GM10266 (cell line): ENCODE data around the gene LTBP1.

Experiments
- DNase-seq: peaks from one replicate; pipeline ENCODE4 v3.0.0; 2012; ENCODE audit errors: extremely low spot score
- CTCF ChIP-seq: IDR thresholded peaks from 2 replicates; pipeline ENCODE4 v1.5.1; 2012; ENCODE audit warnings: mild to moderate bottlenecking, low read depth; ENCODE audit not compliant: control insufficient read depth, insufficient read depth; ENCODE audit errors: missing control alignments

Gene LTBP1

GRCh38 chr2:32932825-32933755, 13.7 kb upstream of the LTBP1 start:
- TF ChIP-seq CTCF = no peak
- no peak for DNase-seq

- no peak for DNase-seq
Observed at GRCh38 chr2:32933756-32934095, 13.0 kb upstream of the LTBP1 start.

DNA sequence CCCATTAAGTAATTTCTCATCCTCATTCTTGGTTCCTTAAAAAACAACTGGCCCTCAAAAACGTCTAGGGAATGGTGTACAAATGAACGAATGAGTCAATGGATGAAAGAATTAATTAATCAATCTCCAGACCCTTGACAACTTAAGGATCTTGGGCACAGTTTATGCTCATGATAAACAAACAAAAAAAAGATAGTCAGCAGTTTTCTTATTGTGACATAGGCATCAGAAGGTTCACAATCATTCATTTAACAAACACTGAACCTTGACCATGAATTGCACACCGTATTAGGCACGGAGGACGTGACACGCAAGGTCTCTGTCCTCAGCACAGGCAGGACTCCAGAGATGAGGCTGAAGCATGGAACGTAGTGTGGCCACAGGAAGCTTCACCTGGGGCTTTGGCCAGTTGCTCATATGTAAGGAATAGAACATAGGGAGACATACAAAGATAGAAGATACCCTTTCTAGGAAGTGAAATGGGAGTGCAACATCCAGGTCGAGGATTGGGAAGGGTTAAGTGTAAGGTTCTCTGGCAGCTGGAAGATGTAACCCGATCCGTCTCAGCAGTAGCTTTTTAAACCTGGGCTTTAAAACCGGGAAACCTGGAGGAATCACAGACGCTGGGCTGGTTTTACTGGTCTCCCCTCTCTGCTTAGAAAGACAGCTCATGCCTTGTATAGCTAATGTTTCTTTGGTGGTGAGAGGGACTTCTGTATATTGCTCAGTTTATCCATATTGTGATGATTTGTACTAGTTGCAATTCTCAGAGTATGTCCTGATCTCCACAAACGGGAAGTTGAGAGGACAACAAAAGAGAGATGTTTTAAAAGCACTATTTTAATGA, 8.9 kb upstream of the LTBP1 start:
- no peak for DNase-seq
- no peak for TF ChIP-seq CTCF

More at GRCh38 chr2:32933756-32934095, 13.0 kb upstream of the LTBP1 start:
- TF ChIP-seq CTCF = no peak

DNA sequence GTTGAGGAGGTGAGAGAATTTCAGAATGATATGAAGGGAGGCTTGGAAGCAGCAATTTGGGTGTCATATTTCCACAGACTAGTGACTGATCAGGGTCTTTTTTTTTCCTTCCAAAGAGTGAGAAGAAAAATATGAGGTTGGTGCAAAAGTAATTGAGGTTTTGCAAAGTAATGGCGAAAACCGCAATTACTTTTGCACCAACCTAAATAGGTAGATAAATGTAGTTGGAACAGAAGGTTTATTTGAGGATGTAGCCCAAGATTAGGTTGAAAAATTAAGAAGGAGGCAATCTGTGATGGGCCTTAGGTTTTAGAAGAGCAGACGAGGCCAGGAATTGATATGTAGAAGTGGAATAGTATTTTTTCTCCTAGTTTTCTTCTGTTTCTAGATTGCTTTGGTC, 7.8 kb upstream of the LTBP1 start:
- DNase-seq = no peak
- TF ChIP-seq CTCF = no peak

DNA sequence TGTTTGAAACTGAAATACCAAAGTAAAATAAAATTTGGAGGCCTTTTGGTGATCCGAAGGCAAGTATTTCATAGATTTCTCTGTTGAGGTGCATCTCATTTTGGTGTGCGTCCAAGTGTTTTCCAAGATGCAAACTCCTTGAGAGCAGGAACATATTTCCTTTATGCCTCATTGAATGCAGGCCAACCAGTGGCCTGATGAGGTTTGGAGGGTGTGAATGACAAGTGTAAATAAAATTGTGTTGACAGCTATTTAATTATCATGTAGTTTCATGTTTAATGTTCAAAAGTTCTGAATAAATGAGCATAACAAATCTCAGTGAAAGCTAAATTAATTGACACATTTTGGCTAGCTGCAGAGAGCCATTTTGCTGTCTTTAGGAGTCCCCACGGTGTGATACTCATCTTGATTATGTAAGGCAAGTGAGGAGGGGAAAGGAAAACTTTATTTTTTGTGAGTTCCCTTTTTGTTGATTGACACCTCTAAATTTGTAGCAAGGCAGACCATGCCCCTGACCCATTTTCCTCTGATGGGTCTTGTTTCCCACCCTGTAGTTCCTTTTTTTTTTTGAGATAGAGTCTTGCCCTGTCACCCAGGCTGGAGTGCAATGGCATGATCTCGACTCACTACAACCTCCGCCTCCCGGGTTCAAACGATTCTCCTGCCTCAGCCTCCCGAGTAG, 6.3 kb upstream of the LTBP1 start:
- DNase-seq = no peak
- TF ChIP-seq CTCF = no peak

- no peak for DNase-seq
- no peak for TF ChIP-seq CTCF
Observed at GRCh38 chr2:32941944-32942690, 4.6 kb upstream of the LTBP1 start.
